ENCODE data around the gene TOMM7. TPM values are rescaled to one million over a fixed set of nuclear protein-coding genes. Genes with fewer than 3 reads are reported as not detected.
A peak's percentile ranks its signal among the peaks of the same experiment; 100 is the strongest.

TOMM7 gene
- polyA plus RNA-seq, 2 of the 4 experiments (the other 2 are of a cell fraction) = 526 to 685 TPM

- POLR2A ChIA-PET = no interaction called here
- Histone ChIP-seq H3K4me1 (peaks cover 27% of the 10 kb centered on the region), H3K9me3 (no peaks in the 10 kb centered on the region), H3K27ac (peak overlapping the region in 1 of 2 experiments; percentile 51; a peak in 2 of 6 replicates), H3K4me2 (no peak overlapping the region), H3K4me3 (no peak overlapping the region)
- 95% methylated on average over 8 of the region's 8 CpGs for WGBS (ENCODE audit: missing lambda C conversion rate)
- DNase-seq (ENCODE audit: low read depth in 1 of 2, low spot score in 1 of 2) (no peak), FAIRE-seq (no peak), ATAC-seq (no peak)
- TF ChIP-seq GATA3 (IDR thresholded peaks at IDR 0.05; ENCODE audit: borderline replicate concordance) (no peak), POLR2AphosphoS2 (conservative IDR thresholded peaks at IDR 0.05; ENCODE audit: low read length) (peak; percentile 75; the same call in 1 of the 2 replicates), ELK1 (IDR thresholded peaks at IDR 0.05; ENCODE audit: low read depth, low read length) (no peak)
- CTCF ChIA-PET = no interaction called here
These were observed 40.7 kb upstream of the TOMM7 start for GRCh38 chr7:22863156-22863899.

GRCh38 chr7:22861576-22861975, 38.9 kb upstream of the TOMM7 start:
- 94% methylated on average over 2 of the region's 2 CpGs for WGBS (ENCODE audit: missing lambda C conversion rate)
- ChIA-PET POLR2A (interaction anchor here (0.7 to 2.3 kb wide), 2 partner anchors 144 to 301 kb away, joined by 7 read pairs; no protein-coding TSS in a partner anchor), CTCF (interaction anchor here (0.6 to 1.9 kb wide), 5 partner anchors 37 to 194 kb away, joined by 3 to 10 read pairs (median 5); no protein-coding TSS in a partner anchor)
- DNase-seq (ENCODE audit: low read depth in 1 of 2, low spot score in 1 of 2) (no peak), FAIRE-seq (no peak), ATAC-seq (no peak)
- Histone ChIP-seq H3K27ac (no peak overlapping the region), H3K4me1 (peaks cover 45% of the 10 kb centered on the region), H3K9me3 (no peaks in the 10 kb centered on the region), H3K4me3 (no peak overlapping the region), H3K4me2 (no peak overlapping the region)
- 0 out of 2 replicates have a peak, but pooled peaks have one; percentile 33 for TF ChIP-seq TFCP2L1 (CRISPR knock-in tag; IDR thresholded peaks at IDR 0.05)
- TF ChIP-seq CBX2 (IDR thresholded peaks at IDR 0.05; ENCODE audit: borderline replicate concordance, low read depth) = no peak

DNA sequence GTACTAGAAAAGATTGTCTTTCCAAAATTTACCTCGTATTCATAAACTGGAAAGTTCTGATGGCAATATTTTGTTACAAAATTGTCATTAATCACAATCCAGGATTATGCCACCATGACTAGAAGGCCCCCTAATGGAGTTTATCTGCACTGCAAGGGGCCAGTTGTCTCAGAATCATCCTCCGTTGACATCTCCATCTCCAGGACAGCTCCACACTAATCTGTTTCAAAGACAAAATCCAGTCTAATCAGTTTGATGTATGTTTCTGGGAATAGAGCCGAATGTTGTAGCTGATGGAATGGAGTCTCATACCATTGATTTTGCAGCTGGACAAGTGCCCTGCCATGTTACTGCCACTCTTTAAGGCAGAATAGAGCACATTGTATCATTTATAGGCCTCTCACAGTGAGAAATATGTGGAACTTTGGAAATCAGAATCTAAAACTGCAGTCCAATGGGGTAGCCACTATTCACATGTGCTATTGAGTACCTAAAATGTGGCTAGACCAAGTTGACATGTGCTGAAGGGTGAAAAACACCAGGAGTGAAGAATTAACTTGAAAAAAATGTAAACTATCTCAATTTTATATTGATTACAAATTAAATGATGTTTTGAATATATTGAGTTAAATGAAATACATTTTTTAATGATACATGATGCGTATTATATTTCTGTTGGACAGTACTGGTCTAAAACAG, 38.3 kb upstream of the TOMM7 start:
- ChIA-PET CTCF (interaction anchor here (0.6 to 1.9 kb wide), 11 partner anchors 15 to 1590 kb away, joined by 3 to 10 read pairs (median 3); no protein-coding TSS in a partner anchor), POLR2A (interaction anchor here (0.7 to 2.3 kb wide), 3 partner anchors 49 to 301 kb away, joined by 3 to 12 read pairs (median 7); no protein-coding TSS in a partner anchor)
- TF ChIP-seq ESRRA (IDR thresholded peaks at IDR 0.05; ENCODE audit: borderline replicate concordance, low read length) (no peak), RAD21 (conservative IDR thresholded peaks at IDR 0.05 in 1 of 2, IDR thresholded peaks at IDR 0.05 in 1 of 2) (peak in 1 of 2 experiments; percentile 45; a peak in 2 of 5 replicates), SMC3 (IDR thresholded peaks at IDR 0.05) (no peak), PBX3 (IDR thresholded peaks at IDR 0.05) (no peak), KDM1A (IDR thresholded peaks at IDR 0.05; ENCODE audit: low read depth) (no peak), HOXB5 (CRISPR knock-in tag; IDR thresholded peaks at IDR 0.05) (peak; percentile 91), CTCF (IDR thresholded peaks at IDR 0.05) (peak; percentile 52)
- no peak for FAIRE-seq
- Histone ChIP-seq H3K4me2 (no peak overlapping the region), H3K9me3 (no peaks in the 10 kb centered on the region), H3K4me1 (peaks cover 51% of the 10 kb centered on the region), H3K27ac (peak overlapping the region; percentile 61 to 97; a peak in 5 of 6 replicates), H3K4me3 (no peak overlapping the region)
- peak; percentile 42 to 51 for DNase-seq (ENCODE audit: low read depth in 1 of 2, low spot score in 1 of 2)
- WGBS (ENCODE audit: missing lambda C conversion rate) = 80% methylated on average over 4 of the region's 4 CpGs
- ATAC-seq = peak in 1 of 2 experiments; percentile 43; a peak in 3 of 6 replicates
